ENCODE data around the gene ZMYND11.

ZMYND11 gene

DNA sequence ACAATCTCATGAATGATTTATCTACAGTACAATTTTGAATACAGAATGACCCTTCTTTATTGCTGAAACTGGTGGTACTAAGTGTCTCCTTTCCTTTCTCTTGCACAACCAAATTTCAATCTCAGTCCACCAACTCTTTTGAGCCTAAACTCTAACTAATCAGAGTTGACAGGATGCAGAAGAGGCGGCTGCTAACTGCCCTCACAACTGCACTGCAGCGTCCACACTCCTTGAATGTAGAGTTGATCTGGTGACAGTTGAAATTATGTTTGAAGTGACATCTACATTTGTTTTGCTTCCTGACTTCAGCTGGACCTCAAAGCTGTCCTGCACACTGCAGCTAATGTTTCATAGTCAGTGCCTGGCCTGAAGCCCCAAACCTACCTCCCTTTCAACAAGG lies 139.6 kb downstream of the ZMYND11 start:
- H3K27me3 ChIP-seq (ENCODE audit: insufficient read depth, low read length): no peaks in the 10 kb centered on the region
- H3K4me3 ChIP-seq (ENCODE audit: low read length): no peak overlapping the region
- no peaks in the 10 kb centered on the region for H3K4me1 ChIP-seq (ENCODE audit: insufficient read depth, low read length)

DNA sequence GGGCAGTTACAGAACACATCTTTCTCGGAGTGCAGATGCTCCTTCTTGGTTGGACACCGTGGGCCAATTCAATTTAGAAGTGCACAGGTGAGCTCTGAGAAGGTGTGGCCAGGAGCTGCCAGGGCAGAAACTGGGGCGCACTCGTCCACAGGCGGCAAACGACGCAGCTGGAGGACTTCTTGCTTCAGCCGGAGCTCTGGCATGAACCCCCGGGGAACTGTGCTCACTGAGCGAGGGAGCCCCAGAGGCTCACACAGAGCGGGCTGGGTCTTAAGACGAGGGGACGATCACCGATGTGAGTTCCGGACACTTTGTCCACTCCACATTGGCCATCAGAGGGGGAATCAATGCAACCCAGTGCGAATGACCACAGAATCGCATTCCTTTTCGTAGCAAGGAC lies 140.4 kb downstream of the ZMYND11 start:
- H3K27ac ChIP-seq (ENCODE audit: low read length): no peak overlapping the region
- no peak overlapping the region for H3K4me3 ChIP-seq (ENCODE audit: low read length)
- no peaks in the 10 kb centered on the region for H3K4me1 ChIP-seq (ENCODE audit: insufficient read depth, low read length)
- no peaks in the 10 kb centered on the region for H3K36me3 ChIP-seq (ENCODE audit: insufficient read depth, low read depth, low read length)
- H3K27me3 ChIP-seq (ENCODE audit: insufficient read depth, low read length): no peaks in the 10 kb centered on the region
- no peaks in the 10 kb centered on the region for H3K9me3 ChIP-seq (ENCODE audit: insufficient read depth, low read depth, low read length)
- H3K9ac ChIP-seq (ENCODE audit: low read depth, low read length): no peak overlapping the region

More for the DNA sequence above, 139.6 kb downstream of the ZMYND11 start:
- Histone ChIP-seq H3K27ac (ENCODE audit: low read length) (no peak overlapping the region), H3K9ac (ENCODE audit: low read depth, low read length) (no peak overlapping the region), H3K36me3 (ENCODE audit: insufficient read depth, low read depth, low read length) (no peaks in the 10 kb centered on the region), H3K9me3 (ENCODE audit: insufficient read depth, low read depth, low read length) (no peaks in the 10 kb centered on the region)

DNA sequence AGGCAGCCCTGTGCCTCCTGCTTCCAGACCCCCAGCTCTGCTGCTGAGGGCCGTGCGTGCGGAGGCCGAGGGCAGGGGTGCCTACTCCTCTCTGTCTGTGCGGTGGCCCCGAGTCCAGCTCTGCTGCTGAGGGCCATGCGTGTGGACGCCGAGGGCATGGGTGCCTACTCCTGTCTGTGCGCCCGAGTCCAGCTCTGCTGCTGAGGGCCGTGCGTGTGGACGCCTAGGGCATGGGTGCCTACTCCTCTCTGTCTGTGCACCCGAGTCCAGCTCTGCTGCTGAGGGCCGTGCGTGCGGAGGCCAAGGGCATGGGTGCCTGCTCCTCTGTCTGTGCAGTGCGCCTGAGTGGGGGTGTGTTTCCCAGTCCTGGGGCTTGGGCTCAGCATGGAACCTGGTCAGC lies 142.7 kb downstream of the ZMYND11 start:
- H3K9me3 ChIP-seq (ENCODE audit: insufficient read depth, low read depth, low read length): no peaks in the 10 kb centered on the region
- no peaks in the 10 kb centered on the region for H3K4me1 ChIP-seq (ENCODE audit: insufficient read depth, low read length)
- H3K27me3 ChIP-seq (ENCODE audit: insufficient read depth, low read length): no peaks in the 10 kb centered on the region
- peaks cover 3% of the 10 kb centered on the region; the same call in 1 of the 2 replicates for H3K36me3 ChIP-seq (ENCODE audit: insufficient read depth, low read depth, low read length)
- no peak overlapping the region for H3K9ac ChIP-seq (ENCODE audit: low read depth, low read length)
- H3K4me3 ChIP-seq (ENCODE audit: low read length): no peak overlapping the region
- no peak overlapping the region for H3K27ac ChIP-seq (ENCODE audit: low read length)

DNA sequence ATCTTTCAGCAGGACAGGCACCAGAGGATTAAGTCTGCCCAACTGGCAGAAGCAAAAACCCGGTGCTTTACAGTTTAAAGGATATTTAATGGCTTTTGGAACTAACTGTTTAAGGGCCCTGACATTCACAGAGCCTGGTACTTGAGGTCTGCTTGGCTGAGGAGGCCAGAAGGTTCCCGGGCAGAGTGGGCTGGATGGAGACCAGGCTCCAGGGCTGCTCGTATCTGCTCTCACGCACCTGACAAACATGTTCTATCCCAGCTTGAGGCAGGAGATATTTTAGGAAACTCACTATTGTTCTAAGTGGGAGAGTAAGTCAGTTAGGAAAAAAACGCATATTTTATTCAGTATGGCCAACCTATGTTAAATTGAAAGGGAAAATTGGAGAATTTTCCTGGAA lies 143.5 kb downstream of the ZMYND11 start:
- Histone ChIP-seq H3K9ac (ENCODE audit: low read depth, low read length) (no peak overlapping the region), H3K27ac (ENCODE audit: low read length) (no peak overlapping the region), H3K9me3 (ENCODE audit: insufficient read depth, low read depth, low read length) (no peaks in the 10 kb centered on the region), H3K36me3 (ENCODE audit: insufficient read depth, low read depth, low read length) (peaks cover 3% of the 10 kb centered on the region; the same call in 1 of the 2 replicates), H3K4me3 (ENCODE audit: low read length) (no peak overlapping the region), H3K27me3 (ENCODE audit: insufficient read depth, low read length) (no peaks in the 10 kb centered on the region), H3K4me1 (ENCODE audit: insufficient read depth, low read length) (no peaks in the 10 kb centered on the region; the same call in 1 of the 2 replicates)

DNA sequence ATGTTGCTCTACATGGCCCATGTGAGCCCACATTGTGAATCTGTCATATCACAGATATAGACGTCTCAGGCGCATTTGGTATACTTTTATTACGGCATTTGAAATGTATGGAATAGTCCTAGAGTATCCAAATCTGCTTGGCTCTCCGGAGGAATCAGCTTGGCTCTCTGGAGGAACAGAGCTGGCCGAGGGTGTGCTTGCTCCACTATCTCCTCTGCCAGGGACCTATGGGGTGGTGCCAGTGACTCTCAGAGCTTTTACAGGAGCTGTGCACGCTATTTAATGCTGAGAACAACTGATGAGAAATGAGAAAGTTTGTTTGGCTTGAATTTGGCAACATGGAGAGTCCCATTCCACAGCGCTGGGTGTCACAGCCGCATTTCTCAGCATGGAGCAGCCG lies 144.0 kb downstream of the ZMYND11 start:
- H3K27me3 ChIP-seq (ENCODE audit: insufficient read depth, low read length): no peaks in the 10 kb centered on the region
- no peaks in the 10 kb centered on the region; the same call in 1 of the 2 replicates for H3K4me1 ChIP-seq (ENCODE audit: insufficient read depth, low read length)
- H3K9ac ChIP-seq (ENCODE audit: low read depth, low read length): no peak overlapping the region
- H3K4me3 ChIP-seq (ENCODE audit: low read length): no peak overlapping the region
- peaks cover 3% of the 10 kb centered on the region; the same call in 1 of the 2 replicates for H3K36me3 ChIP-seq (ENCODE audit: insufficient read depth, low read depth, low read length)
- H3K27ac ChIP-seq (ENCODE audit: low read length): no peak overlapping the region
- H3K9me3 ChIP-seq (ENCODE audit: insufficient read depth, low read depth, low read length): no peaks in the 10 kb centered on the region

DNA sequence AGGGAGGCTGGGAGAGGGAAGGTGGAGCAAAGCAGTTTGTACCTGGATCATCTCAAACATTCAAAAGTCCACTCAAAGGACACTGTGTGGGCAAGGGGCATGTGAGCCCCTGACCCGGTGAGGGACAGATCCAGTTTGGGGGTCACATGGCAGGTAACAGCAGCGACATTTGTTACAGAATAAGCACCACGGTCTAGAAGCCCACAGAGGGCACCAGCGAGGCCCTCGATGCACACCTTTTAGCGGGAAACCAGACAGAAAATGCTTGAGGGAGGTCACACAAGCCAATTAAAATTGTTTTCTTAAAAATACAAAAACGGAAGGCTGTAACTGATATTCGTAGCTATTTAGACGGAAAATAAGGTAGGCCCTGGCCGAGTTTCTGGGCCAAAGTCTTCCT lies 144.4 kb downstream of the ZMYND11 start:
- no peaks in the 10 kb centered on the region for H3K9me3 ChIP-seq (ENCODE audit: insufficient read depth, low read depth, low read length)
- no peak overlapping the region for H3K9ac ChIP-seq (ENCODE audit: low read depth, low read length)
- no peak overlapping the region for H3K4me3 ChIP-seq (ENCODE audit: low read length)
- H3K36me3 ChIP-seq (ENCODE audit: insufficient read depth, low read depth, low read length): peaks cover 3% of the 10 kb centered on the region; the same call in 1 of the 2 replicates
- no peak overlapping the region for H3K27ac ChIP-seq (ENCODE audit: low read length)
- H3K27me3 ChIP-seq (ENCODE audit: insufficient read depth, low read length): no peaks in the 10 kb centered on the region
- no peaks in the 10 kb centered on the region; the same call in 1 of the 2 replicates for H3K4me1 ChIP-seq (ENCODE audit: insufficient read depth, low read length)

DNA sequence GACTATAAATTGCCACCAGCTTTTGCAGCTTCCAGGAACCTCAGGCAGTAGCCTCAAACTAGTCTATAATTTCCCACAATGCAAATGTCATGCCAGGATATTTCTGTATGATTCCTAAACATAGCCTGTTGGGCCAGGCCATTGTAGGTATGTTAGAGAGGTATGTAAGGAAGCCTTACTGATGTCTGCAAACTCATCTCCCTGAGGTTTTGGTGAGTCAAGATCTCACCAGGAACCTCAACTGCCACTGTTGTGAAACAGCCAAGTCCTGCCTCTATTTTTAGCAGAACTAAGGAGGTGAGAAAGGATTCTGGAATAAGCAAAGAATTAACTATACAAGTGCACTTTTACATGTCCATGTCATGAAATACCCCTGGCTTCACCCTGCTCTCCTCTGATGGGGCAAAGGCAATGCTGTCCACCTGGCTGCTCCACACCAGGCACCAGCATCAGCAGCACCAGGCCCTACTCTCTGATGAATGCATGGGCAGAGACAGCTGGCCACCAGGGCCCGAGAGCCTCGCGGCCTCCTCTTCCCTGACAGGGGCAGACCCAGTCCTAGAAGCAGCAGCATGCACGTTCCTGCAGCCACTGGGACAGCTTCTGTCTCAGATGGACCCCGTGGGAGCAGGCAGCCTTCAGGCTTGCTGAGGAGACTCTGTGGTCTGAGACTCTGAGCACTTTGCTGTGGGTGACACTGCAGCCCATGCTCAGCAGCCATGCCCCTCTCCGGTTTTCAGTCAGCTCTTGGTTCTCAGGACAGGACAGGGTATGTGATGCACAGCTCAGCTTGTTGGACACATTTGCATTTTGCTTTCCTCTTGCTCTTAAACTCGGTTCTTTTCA lies 147.3 kb downstream of the ZMYND11 start:
- Histone ChIP-seq H3K36me3 (ENCODE audit: insufficient read depth, low read depth, low read length) (peaks cover 3% of the 10 kb centered on the region; the same call in 1 of the 2 replicates), H3K9ac (ENCODE audit: low read depth, low read length) (no peak overlapping the region), H3K27me3 (ENCODE audit: insufficient read depth, low read length) (no peaks in the 10 kb centered on the region), H3K27ac (ENCODE audit: low read length) (no peak overlapping the region), H3K9me3 (ENCODE audit: insufficient read depth, low read depth, low read length) (no peaks in the 10 kb centered on the region), H3K4me3 (ENCODE audit: low read length) (no peak overlapping the region), H3K4me1 (ENCODE audit: insufficient read depth, low read length) (no peaks in the 10 kb centered on the region; the same call in 1 of the 2 replicates)

DNA sequence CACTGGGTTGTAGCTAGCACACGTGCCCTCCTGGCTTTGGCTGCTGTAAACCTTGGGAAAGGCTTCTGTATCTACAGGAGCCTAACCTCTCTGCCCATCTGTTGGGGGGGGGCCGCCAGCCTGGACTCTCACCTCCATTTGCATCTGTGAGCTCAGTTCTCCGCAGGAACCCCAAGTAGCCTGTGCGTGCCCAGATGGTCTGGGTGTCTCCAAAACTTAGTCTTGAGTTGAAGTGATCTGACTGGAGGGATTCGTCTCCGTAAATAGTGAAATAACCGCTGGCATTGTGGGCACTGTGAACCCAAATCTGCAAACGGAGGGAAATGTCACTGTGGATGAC lies 147.9 kb downstream of the ZMYND11 start:
- Histone ChIP-seq H3K27ac (ENCODE audit: low read length) (no peak overlapping the region), H3K27me3 (ENCODE audit: insufficient read depth, low read length) (no peaks in the 10 kb centered on the region), H3K9me3 (ENCODE audit: insufficient read depth, low read depth, low read length) (no peaks in the 10 kb centered on the region), H3K36me3 (ENCODE audit: insufficient read depth, low read depth, low read length) (peaks cover 3% of the 10 kb centered on the region; the same call in 1 of the 2 replicates), H3K4me1 (ENCODE audit: insufficient read depth, low read length) (no peaks in the 10 kb centered on the region; the same call in 1 of the 2 replicates), H3K4me3 (ENCODE audit: low read length) (no peak overlapping the region), H3K9ac (ENCODE audit: low read depth, low read length) (no peak overlapping the region)

DNA sequence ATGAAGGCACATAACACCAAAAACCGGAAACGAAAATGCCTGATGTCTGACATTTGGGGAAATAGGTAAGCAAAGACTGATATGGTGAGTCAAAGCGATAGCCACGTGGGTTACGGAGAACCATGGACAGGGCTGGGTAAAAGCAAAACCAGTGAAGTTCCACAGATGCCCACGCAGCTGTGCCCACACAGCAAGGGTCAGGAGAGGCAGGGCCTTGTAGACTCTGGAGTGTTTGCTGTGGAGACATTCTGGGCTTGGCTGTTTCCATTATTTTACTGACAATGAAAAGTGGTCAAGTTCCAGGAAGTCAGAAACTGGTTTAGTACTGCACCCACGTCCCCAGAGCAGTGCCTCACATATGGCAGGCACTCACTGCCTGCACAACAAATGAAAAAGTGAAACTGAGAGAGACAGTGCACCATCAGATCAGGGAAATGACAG lies 148.7 kb downstream of the ZMYND11 start:
- H3K36me3 ChIP-seq (ENCODE audit: insufficient read depth, low read depth, low read length): peaks cover 3% of the 10 kb centered on the region; the same call in 1 of the 2 replicates
- no peak overlapping the region for H3K9ac ChIP-seq (ENCODE audit: low read depth, low read length)

DNA sequence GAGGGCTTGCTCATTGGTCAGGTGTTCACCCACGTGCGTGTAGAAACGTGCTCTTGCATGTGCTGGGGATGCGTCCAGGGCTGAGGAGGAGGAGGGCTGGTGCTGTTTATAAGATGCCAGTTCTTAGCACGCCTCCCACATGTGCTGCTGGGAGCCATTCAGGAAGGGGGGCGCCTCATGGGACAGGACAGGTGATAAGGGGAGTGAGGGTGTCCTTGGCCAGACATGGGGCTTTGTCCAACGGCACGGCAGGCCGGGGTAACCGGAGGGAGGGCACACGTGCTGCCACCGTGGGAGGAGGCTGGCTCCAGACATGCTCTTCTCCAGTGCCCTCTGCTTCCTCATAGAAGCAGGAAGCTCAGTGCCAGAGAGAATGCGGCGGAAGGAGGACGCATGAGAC lies 150.0 kb downstream of the ZMYND11 start:
- Histone ChIP-seq H3K4me3 (ENCODE audit: low read length) (no peak overlapping the region), H3K27me3 (ENCODE audit: insufficient read depth, low read length) (no peaks in the 10 kb centered on the region), H3K9ac (ENCODE audit: low read depth, low read length) (no peak overlapping the region), H3K36me3 (ENCODE audit: insufficient read depth, low read depth, low read length) (peaks cover 3% of the 10 kb centered on the region; the same call in 1 of the 2 replicates), H3K4me1 (ENCODE audit: insufficient read depth, low read length) (no peaks in the 10 kb centered on the region; the same call in 1 of the 2 replicates), H3K27ac (ENCODE audit: low read length) (no peak overlapping the region), H3K9me3 (ENCODE audit: insufficient read depth, low read depth, low read length) (no peaks in the 10 kb centered on the region)

More for the DNA sequence above, 148.7 kb downstream of the ZMYND11 start:
- no peak overlapping the region for H3K4me3 ChIP-seq (ENCODE audit: low read length)
- no peaks in the 10 kb centered on the region; the same call in 1 of the 2 replicates for H3K4me1 ChIP-seq (ENCODE audit: insufficient read depth, low read length)
- no peak overlapping the region for H3K27ac ChIP-seq (ENCODE audit: low read length)
- H3K27me3 ChIP-seq (ENCODE audit: insufficient read depth, low read length): no peaks in the 10 kb centered on the region
- H3K9me3 ChIP-seq (ENCODE audit: insufficient read depth, low read depth, low read length): no peaks in the 10 kb centered on the region

DNA sequence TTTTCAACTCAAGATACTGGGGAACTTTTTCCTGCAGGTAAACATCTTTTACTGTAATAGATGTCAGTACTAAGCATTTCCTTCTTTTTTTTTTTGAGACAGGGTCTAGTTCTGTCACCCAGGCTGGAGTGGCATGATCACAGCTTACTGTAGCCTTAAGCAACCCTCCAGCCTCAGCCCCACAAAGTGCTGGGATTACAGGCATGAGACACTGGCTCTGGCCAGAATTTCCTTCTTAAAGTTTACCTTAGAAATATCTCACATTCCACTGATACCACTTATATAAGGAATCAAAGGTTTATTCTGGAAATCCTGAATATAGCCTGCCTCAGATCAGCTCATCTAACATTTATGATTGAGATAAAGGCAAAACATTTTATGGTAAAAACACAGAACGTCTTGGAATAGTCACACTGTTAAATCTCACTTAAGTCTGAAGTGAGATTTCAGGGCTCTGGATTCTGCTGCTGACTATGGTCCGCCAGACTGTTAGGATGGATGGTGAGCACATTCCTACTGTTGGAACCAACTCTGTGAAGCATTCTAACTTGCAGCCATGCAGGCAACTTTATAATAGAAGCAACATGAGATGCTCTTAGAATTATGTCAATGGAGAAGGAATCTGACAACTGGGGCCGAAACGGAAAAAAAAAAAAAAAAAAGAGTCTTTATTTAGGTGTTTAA lies 151.9 kb downstream of the ZMYND11 start:
- Histone ChIP-seq H3K27me3 (ENCODE audit: insufficient read depth, low read length) (no peaks in the 10 kb centered on the region), H3K27ac (ENCODE audit: low read length) (no peak overlapping the region), H3K9ac (ENCODE audit: low read depth, low read length) (no peak overlapping the region), H3K4me1 (ENCODE audit: insufficient read depth, low read length) (no peaks in the 10 kb centered on the region; the same call in 1 of the 2 replicates), H3K36me3 (ENCODE audit: insufficient read depth, low read depth, low read length) (peaks cover 3% of the 10 kb centered on the region; the same call in 1 of the 2 replicates), H3K4me3 (ENCODE audit: low read length) (no peak overlapping the region), H3K9me3 (ENCODE audit: insufficient read depth, low read depth, low read length) (no peaks in the 10 kb centered on the region)
